Fibroblast of villous mesenchyme (primary cell): ENCODE measurements around the gene CDS2. TPM values are rescaled to one million over a fixed set of nuclear protein-coding genes. Genes with fewer than 3 reads are reported as not detected.
A peak's percentile ranks its signal among the peaks of the same experiment; 100 is the strongest.

Source experiments
- DNase-seq: peaks from one replicate; pipeline ENCODE4 v3.0.0-alpha.2; 2010; ENCODE audit warnings: low read depth
- H3K4me3 ChIP-seq: 2 replicates; pipeline ENCODE4 v1.5.1; 2011; ENCODE audit warnings: low read depth, mild to moderate bottlenecking, low read length
- total RNA-seq: library from RNA; depleted of rRNA; stranded (reverse); fragments of >200 nt; gene quantifications from 2 replicates; pipeline ENCODE4 v1.2.3, GENCODE V29; 2012
- TF ChIP-seq, protein P1 (sequence below): IDR thresholded peaks from 2 replicates; pipeline ENCODE4 v1.5.1; 2012; ENCODE audit warnings: low read depth, mild to moderate bottlenecking, low read length; ENCODE audit not compliant: insufficient read depth

Gene CDS2
- total RNA-seq, 1 donor, result 32.4 TPM

- no peak overlapping the region for H3K4me3 ChIP-seq
- TF ChIP-seq, protein P1, sequence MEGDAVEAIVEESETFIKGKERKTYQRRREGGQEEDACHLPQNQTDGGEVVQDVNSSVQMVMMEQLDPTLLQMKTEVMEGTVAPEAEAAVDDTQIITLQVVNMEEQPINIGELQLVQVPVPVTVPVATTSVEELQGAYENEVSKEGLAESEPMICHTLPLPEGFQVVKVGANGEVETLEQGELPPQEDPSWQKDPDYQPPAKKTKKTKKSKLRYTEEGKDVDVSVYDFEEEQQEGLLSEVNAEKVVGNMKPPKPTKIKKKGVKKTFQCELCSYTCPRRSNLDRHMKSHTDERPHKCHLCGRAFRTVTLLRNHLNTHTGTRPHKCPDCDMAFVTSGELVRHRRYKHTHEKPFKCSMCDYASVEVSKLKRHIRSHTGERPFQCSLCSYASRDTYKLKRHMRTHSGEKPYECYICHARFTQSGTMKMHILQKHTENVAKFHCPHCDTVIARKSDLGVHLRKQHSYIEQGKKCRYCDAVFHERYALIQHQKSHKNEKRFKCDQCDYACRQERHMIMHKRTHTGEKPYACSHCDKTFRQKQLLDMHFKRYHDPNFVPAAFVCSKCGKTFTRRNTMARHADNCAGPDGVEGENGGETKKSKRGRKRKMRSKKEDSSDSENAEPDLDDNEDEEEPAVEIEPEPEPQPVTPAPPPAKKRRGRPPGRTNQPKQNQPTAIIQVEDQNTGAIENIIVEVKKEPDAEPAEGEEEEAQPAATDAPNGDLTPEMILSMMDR, result no peak
- no peak for DNase-seq
These were observed 28.6 kb downstream of the CDS2 start for GRCh38 chr20:5155404-5155803.

- DNase-seq, result peak; percentile 76
- H3K4me3 ChIP-seq, result no peak overlapping the region
- TF ChIP-seq, protein P1, result no peak
These were observed 30.1 kb downstream of the CDS2 start for GRCh38 chr20:5156675-5157448.

GRCh38 chr20:5159928-5160327 lies 33.1 kb downstream of the CDS2 start:
- TF ChIP-seq, protein P1, result no peak
- no peak for DNase-seq
- H3K4me3 ChIP-seq, result no peak overlapping the region

- no peak for DNase-seq
- TF ChIP-seq, protein P1, result no peak
These were observed 34.1 kb downstream of the CDS2 start for GRCh38 chr20:5160882-5161281.

DNA sequence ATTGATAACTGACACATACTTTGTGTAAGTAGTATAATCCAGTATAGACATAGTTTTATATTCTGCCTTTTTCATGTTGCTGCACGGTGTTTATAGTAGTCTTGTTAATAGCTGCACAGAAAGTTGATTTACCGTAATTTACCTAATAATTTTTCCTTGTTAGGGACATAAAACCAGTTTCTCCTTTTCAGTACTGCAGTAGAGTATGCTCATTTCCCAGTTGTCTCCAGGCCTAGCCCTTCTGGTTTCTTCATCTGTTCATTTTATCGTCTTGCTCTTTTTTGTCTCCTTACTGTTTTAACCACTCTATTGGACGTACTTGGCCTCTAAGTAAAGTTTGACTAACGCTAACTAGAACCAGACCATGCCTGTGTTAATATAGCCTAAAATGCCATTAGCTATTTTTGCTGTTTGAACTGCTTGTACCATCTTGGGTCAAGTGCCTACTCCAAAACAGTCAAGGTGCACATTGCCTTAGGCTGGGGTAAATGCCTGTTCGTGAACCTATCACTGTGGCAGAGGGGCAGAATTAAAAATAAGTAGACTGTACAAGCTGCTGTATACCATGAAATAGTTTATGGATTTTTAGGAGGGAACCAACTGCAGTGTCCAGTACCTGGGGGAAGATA lies 34.8 kb downstream of the CDS2 start:
- H3K4me3 ChIP-seq, result no peak overlapping the region
- TF ChIP-seq, protein P1, result no peak
- no peak for DNase-seq

More at GRCh38 chr20:5160882-5161281, 34.1 kb downstream of the CDS2 start:
- H3K4me3 ChIP-seq, result no peak overlapping the region

DNA sequence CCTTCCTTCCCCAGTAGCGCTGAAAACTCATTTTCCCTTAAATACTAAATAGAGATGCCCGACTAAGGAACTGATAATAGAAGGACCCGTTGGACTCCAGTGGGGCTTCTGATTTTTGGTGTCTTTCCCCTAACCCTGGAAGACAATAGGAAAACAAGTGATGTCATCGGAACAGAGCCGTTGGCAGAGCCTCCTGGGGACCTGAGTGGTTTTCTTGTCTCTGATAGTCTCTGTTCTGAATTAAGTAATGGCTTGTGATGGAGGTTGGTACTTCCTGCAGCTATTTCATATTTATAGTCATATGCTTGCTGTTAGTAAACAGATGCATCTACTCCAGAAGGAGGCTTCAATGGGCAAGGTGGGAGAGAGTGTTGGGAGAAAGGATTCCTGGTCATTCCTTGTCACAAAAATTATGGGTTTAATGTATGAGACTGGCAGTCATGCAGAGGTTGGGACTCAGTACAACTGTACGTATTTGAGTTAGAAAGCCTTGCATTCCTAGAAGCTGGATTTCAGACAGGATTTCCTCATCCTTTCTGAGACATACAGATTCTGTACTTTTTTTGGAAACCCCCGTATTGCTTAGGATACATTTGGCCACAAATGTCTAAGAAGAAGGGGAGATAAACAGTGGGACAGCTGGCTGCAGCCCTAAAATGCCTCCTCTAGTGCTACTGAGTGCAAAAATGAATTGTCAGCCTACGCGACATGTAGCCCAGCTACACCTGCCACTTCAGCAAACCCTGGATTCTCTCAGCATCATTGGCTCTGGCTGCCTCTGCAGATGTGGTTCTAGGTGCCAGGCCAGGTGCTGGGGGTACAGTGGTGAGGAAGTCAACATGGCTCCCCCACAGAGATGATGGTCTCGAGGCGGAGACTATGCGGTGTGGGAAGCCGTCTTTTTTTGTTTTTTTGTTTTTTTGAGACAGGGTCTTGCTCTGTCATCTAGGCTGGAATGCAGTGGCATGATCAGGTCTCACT lies 38.1 kb downstream of the CDS2 start:
- TF ChIP-seq, protein P1, result no peak
- no peak overlapping the region for H3K4me3 ChIP-seq

More for the DNA sequence above, 38.1 kb downstream of the CDS2 start:
- DNase-seq, result no peak
